ENCODE measurements around the gene RPH3AL. TPM values are rescaled to one million over a fixed set of nuclear protein-coding genes. Genes with fewer than 3 reads are reported as not detected.
A peak's percentile ranks its signal among the peaks of the same experiment; 100 is the strongest.

The RPH3AL gene
- polyA plus RNA-seq, 4 donors = 10.5 to 18.8 (median 12.0) TPM

DNA sequence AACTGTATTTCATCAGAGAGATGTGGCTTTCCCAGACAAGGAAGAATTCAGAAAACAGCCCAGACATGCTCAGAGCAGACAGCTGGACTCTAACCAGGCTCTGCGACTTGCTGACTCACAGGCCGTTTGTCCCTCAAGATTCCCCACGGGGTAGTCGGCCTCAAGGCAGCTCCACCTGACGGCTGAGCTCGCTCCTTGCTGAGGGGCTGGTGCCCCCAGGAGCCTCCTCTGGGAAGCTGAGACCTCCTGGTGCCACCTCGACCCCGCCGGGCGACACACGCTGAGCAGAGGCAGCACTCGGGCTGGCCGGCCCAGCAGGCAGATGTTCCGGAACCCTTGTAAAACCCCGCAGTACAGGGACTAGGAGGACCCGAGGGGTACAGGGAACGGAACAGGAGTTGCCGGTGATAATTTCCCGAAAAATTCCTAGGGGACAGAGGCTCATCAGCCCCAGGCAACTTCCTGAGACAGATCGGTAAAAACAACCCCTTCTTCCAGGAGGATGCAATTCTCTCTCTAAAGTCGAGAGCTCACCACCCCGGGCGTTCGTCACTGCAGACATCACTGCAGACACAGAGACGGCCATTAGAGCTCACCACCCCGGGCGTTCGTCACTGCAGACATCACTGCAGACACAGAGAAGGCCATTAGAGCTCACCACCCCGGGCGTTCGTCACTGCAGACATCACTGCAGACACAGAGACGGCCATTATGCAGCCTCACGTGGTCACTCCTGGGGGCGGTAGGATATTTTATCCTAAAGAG, 19.9 kb downstream of the RPH3AL start:
- FAIRE-seq = no peak
- peak overlapping the region in 1 of 3 donors; percentile 73 for H3K27ac ChIP-seq (ENCODE audit: low read depth in 1 of 3, low read length in 2 of 3)
- H3K4me1 ChIP-seq (ENCODE audit: control insufficient read depth in 3 of 3, insufficient read depth in 2 of 3, low read depth in 1 of 3, low read length in 2 of 3) = peaks cover 0 to 10% (median 2%) of the 10 kb centered on the region in 3 donors
- H3K9me3 ChIP-seq (ENCODE audit: control insufficient read depth in 2 of 2, insufficient read depth in 1 of 2, low read depth in 1 of 2, low read length in 1 of 2) = no peaks in the 10 kb centered on the region
- DNase-seq = no peak
- H3K36me3 ChIP-seq (ENCODE audit: control insufficient read depth in 3 of 3, insufficient read depth in 2 of 3, low read depth in 1 of 3, low read length in 3 of 3) = peaks cover 0 to 27% (median 0%) of the 10 kb centered on the region in 3 donors
- no peaks in the 10 kb centered on the region for H3K27me3 ChIP-seq (ENCODE audit: control insufficient read depth in 3 of 3, insufficient read depth in 3 of 3, low read length in 3 of 3)
- H3K4me3 ChIP-seq (ENCODE audit: low read depth in 1 of 3, low read length in 3 of 3) = no peak overlapping the region
- 78 to 86% (median 81%) methylated on average over 33 to 34 of the region's 34 CpGs for WGBS, 3 donors

DNA sequence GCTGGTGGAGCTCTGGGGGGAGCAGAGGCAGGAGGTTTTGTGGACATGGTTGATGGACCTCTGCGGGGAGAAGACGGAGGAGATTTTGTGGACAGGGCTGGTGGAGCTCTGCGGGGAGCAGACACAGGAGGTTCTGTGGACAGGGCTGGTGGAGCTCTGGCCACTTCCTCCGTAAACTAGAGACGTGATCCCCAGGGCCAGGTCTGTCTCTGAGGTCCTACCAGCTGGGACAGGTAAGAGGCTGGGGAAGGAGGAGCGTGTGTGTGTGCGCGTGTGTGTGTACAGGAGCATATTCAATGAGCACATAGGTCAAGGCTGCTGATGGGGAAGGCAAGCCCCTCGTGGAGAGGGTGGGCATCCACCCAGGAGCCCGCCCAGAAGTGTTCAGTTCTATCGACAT, 20.6 kb downstream of the RPH3AL start:
- no peaks in the 10 kb centered on the region for H3K9me3 ChIP-seq (ENCODE audit: control insufficient read depth in 2 of 2, insufficient read depth in 1 of 2, low read depth in 1 of 2, low read length in 1 of 2)
- H3K36me3 ChIP-seq (ENCODE audit: control insufficient read depth in 3 of 3, insufficient read depth in 2 of 3, low read depth in 1 of 3, low read length in 3 of 3) = peaks cover 0 to 32% (median 0%) of the 10 kb centered on the region in 3 donors
- H3K27me3 ChIP-seq (ENCODE audit: control insufficient read depth in 3 of 3, insufficient read depth in 3 of 3, low read length in 3 of 3) = no peaks in the 10 kb centered on the region
- no peak overlapping the region for H3K4me3 ChIP-seq (ENCODE audit: low read depth in 1 of 3, low read length in 3 of 3)
- DNase-seq = no peak
- WGBS, 3 donors = 81 to 84% (median 82%) methylated on average over 11 of the region's 11 CpGs
- no peak for FAIRE-seq
- H3K4me1 ChIP-seq (ENCODE audit: control insufficient read depth in 3 of 3, insufficient read depth in 2 of 3, low read depth in 1 of 3, low read length in 2 of 3) = peaks cover 0 to 10% (median 2%) of the 10 kb centered on the region in 3 donors
- H3K27ac ChIP-seq (ENCODE audit: low read depth in 1 of 3, low read length in 2 of 3) = peak overlapping the region in 1 of 3 donors; percentile 73

GRCh38 chr17:330993-331701, 21.5 kb downstream of the RPH3AL start:
- Histone ChIP-seq H3K27ac (ENCODE audit: low read depth in 1 of 3, low read length in 2 of 3) (peak overlapping the region in 1 of 3 donors; percentile 73), H3K4me1 (ENCODE audit: control insufficient read depth in 3 of 3, insufficient read depth in 2 of 3, low read depth in 1 of 3, low read length in 2 of 3) (peaks cover 0 to 7% (median under 1%) of the 10 kb centered on the region in 3 donors), H3K9me3 (ENCODE audit: control insufficient read depth in 2 of 2, insufficient read depth in 1 of 2, low read depth in 1 of 2, low read length in 1 of 2) (no peaks in the 10 kb centered on the region), H3K4me3 (ENCODE audit: low read depth in 1 of 3, low read length in 3 of 3) (no peak overlapping the region), H3K36me3 (ENCODE audit: control insufficient read depth in 3 of 3, insufficient read depth in 2 of 3, low read depth in 1 of 3, low read length in 3 of 3) (peaks cover 0 to 40% (median 0%) of the 10 kb centered on the region in 3 donors), H3K27me3 (ENCODE audit: control insufficient read depth in 3 of 3, insufficient read depth in 3 of 3, low read length in 3 of 3) (no peaks in the 10 kb centered on the region)
- FAIRE-seq (no peak), DNase-seq (no peak)
- 59 to 74% (median 64%) methylated on average over 26 of the region's 26 CpGs for WGBS, 3 donors

DNA sequence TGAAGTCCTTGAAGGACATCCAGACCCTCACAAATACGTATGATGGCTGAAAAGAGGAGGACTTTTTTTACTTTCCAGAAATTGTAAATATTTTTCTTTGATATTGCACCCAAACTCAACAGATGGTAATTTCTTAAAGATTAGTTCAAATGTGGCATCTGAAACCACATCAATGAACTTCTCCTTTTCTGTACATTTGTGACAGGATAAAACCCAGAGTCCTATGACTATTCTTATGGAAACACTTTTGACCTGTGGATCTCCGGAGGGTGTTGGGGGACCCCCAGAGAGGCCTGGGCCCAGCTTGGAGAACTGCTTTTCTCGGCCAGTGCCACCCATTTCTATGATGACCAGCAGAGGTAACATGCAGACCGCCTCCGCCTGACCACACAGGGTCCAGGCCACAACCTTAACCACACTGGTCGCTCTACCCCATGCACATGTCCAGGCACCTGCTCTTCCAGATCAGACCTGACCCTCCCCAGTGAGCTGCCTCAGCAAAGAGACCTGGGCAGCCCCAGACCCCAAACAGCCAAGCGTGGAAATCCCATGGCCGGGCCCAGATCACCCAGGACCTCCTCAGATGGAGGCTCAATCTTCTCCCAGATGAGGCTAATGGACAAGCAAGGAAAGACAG, 22.7 kb downstream of the RPH3AL start:
- no peak overlapping the region for H3K27ac ChIP-seq (ENCODE audit: low read depth in 1 of 3, low read length in 2 of 3)
- 90 to 95% (median 90%) methylated on average over 8 of the region's 8 CpGs for WGBS, 3 donors
- FAIRE-seq = no peak

GRCh38 chr17:327971-328370, 24.6 kb downstream of the RPH3AL start:
- DNase-seq (no peak), FAIRE-seq (no peak)
- WGBS, 3 donors = 91 to 99% (median 93%) methylated on average over 7 of the region's 7 CpGs
- Histone ChIP-seq H3K27me3 (ENCODE audit: control insufficient read depth in 3 of 3, insufficient read depth in 3 of 3, low read length in 3 of 3) (no peaks in the 10 kb centered on the region), H3K36me3 (ENCODE audit: control insufficient read depth in 3 of 3, insufficient read depth in 2 of 3, low read depth in 1 of 3, low read length in 3 of 3) (peaks cover 0 to 49% (median 0%) of the 10 kb centered on the region in 3 donors), H3K4me3 (ENCODE audit: low read depth in 1 of 3, low read length in 3 of 3) (no peak overlapping the region), H3K4me1 (ENCODE audit: control insufficient read depth in 3 of 3, insufficient read depth in 2 of 3, low read depth in 1 of 3, low read length in 2 of 3) (no peaks in the 10 kb centered on the region), H3K9me3 (ENCODE audit: control insufficient read depth in 2 of 2, insufficient read depth in 1 of 2, low read depth in 1 of 2, low read length in 1 of 2) (no peaks in the 10 kb centered on the region), H3K27ac (ENCODE audit: low read depth in 1 of 3, low read length in 2 of 3) (no peak overlapping the region)

More for the DNA sequence above, 22.7 kb downstream of the RPH3AL start:
- no peak for DNase-seq
- Histone ChIP-seq H3K4me3 (ENCODE audit: low read depth in 1 of 3, low read length in 3 of 3) (no peak overlapping the region), H3K9me3 (ENCODE audit: control insufficient read depth in 2 of 2, insufficient read depth in 1 of 2, low read depth in 1 of 2, low read length in 1 of 2) (no peaks in the 10 kb centered on the region), H3K36me3 (ENCODE audit: control insufficient read depth in 3 of 3, insufficient read depth in 2 of 3, low read depth in 1 of 3, low read length in 3 of 3) (peaks cover 0 to 47% (median 0%) of the 10 kb centered on the region in 3 donors), H3K27me3 (ENCODE audit: control insufficient read depth in 3 of 3, insufficient read depth in 3 of 3, low read length in 3 of 3) (no peaks in the 10 kb centered on the region), H3K4me1 (ENCODE audit: control insufficient read depth in 3 of 3, insufficient read depth in 2 of 3, low read depth in 1 of 3, low read length in 2 of 3) (peaks cover 0 to 4% (median 0%) of the 10 kb centered on the region in 3 donors)

- no peak for FAIRE-seq
- H3K4me1 ChIP-seq (ENCODE audit: control insufficient read depth in 3 of 3, insufficient read depth in 2 of 3, low read depth in 1 of 3, low read length in 2 of 3) = no peaks in the 10 kb centered on the region
- no peak overlapping the region for H3K4me3 ChIP-seq (ENCODE audit: low read depth in 1 of 3, low read length in 3 of 3)
- no peaks in the 10 kb centered on the region for H3K27me3 ChIP-seq (ENCODE audit: control insufficient read depth in 3 of 3, insufficient read depth in 3 of 3, low read length in 3 of 3)
- H3K9me3 ChIP-seq (ENCODE audit: control insufficient read depth in 2 of 2, insufficient read depth in 1 of 2, low read depth in 1 of 2, low read length in 1 of 2) = no peaks in the 10 kb centered on the region
- H3K27ac ChIP-seq (ENCODE audit: low read depth in 1 of 3, low read length in 2 of 3) = no peak overlapping the region
- H3K36me3 ChIP-seq (ENCODE audit: control insufficient read depth in 3 of 3, insufficient read depth in 2 of 3, low read depth in 1 of 3, low read length in 3 of 3) = peaks cover 0 to 43% (median 0%) of the 10 kb centered on the region in 3 donors
- DNase-seq = no peak
- WGBS, 3 donors = 93 to 96% (median 93%) methylated on average over 11 of the region's 11 CpGs
These were observed 25.3 kb downstream of the RPH3AL start for GRCh38 chr17:327296-327695.

DNA sequence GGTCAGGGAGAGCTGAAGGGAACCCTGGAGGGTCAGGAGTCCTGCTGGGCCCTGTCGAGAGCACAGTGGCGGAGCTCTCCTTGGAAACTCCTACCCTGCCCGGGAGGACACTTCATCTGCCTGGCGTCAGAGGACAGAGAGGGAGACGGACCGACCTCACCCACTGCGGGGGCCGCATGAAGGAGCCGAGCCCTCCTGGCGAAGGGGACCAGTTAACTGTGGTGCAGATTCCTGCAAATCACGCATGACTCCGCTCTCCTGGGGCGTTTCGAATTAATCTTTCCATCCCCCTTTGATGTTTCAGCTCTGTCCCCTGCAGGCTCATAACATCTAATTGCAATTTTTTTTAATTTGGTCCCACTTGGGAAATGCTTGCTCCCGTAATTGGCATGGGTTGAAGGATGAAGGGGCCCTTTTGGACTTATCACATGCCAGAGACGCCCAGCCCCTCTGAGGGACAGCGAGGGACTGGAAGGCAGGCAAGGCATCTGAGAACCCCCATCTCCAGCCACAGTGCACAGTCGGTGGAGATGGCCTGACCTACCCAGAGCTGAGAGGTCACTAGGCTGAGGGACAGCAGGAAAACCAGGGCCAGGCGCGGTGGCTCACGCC, 26.5 kb downstream of the RPH3AL start:
- no peaks in the 10 kb centered on the region for H3K9me3 ChIP-seq (ENCODE audit: control insufficient read depth in 2 of 2, insufficient read depth in 1 of 2, low read depth in 1 of 2, low read length in 1 of 2)
- H3K4me1 ChIP-seq (ENCODE audit: control insufficient read depth in 3 of 3, insufficient read depth in 2 of 3, low read depth in 1 of 3, low read length in 2 of 3) = no peaks in the 10 kb centered on the region
- no peak overlapping the region for H3K4me3 ChIP-seq (ENCODE audit: low read depth in 1 of 3, low read length in 3 of 3)
- 88 to 94% (median 90%) methylated on average over 19 to 21 of the region's 21 CpGs for WGBS, 3 donors
- no peak for DNase-seq
- no peak overlapping the region for H3K27ac ChIP-seq (ENCODE audit: low read depth in 1 of 3, low read length in 2 of 3)
- H3K27me3 ChIP-seq (ENCODE audit: control insufficient read depth in 3 of 3, insufficient read depth in 3 of 3, low read length in 3 of 3) = no peaks in the 10 kb centered on the region
- FAIRE-seq = no peak
- H3K36me3 ChIP-seq (ENCODE audit: control insufficient read depth in 3 of 3, insufficient read depth in 2 of 3, low read depth in 1 of 3, low read length in 3 of 3) = peaks cover 0 to 38% (median 0%) of the 10 kb centered on the region in 3 donors
